Tracheal epithelial cell (primary cell): ENCODE measurements around the gene CCNL2. TPM values are rescaled to one million over a fixed set of nuclear protein-coding genes. Genes with fewer than 3 reads are reported as not detected.

Experiments used
- total RNA-seq: library from RNA; depleted of rRNA; stranded (reverse); fragments of >200 nt; gene quantifications from 2 replicates; pipeline ENCODE4 v1.2.1, GENCODE V29; 2014

Gene CCNL2
- 75.2 and 80.1 TPM in 2 replicates for total RNA-seq

GRCh38 chr1:1399187-1399871, at the start of gene CCNL2:
CCNL2 (minus strand) TSS chr1:1399335; CDS start chr1:1399306, 29 bp downstream.

DNA sequence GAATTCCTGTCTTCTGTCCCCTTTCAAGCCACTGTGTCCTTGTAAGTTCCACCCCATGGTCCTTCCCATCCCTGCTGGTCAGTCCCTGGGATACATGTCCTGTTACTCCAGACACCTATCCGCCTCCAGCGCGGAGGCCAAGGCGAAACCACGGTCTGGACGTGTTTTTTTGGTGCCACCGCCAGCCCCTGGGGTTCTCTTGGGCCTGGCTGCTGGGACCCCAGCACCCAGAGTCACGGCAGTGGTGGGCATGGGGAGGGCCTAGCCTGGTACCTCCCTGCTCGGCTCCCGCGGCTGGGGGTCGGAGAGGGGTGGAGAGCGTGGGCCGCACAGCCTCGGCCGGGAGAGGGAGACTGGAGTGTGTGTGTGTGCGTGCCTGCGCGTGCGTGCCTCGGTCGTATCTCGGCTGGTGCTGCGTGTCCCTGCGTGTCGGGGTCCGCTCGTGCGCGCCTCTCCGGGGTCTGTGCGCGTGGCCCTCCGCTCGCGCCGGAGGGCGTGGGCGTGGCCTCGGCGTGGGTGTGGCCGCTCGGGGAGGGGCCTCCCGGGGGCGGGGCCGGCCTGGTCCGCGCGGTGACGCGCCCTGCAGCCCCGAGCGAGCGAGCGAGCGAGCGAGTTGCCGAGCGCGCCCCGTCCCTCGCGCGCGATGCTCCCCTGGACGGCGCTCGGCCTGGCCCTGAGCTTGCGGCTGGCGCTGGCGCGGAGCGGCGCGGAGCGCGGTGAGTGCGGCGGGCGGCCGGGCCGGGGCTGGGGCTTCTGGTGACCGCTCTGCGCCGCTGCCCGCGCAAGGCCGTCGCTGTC, 36.2 kb upstream of the CCNL2 start, which contains the start of gene VWA1:
TSS of gene VWA1 (plus strand) at position 585 of the 798 bp plus-strand sequence. CDS start at position 644, 59 bp downstream.

GRCh38 chr1:1421147-1421906, 22.2 kb upstream of the CCNL2 start, which contains the start of gene ANKRD65:
ANKRD65 (minus strand) TSS chr1:1421276; CDS start chr1:1421005, 271 bp downstream.

DNA sequence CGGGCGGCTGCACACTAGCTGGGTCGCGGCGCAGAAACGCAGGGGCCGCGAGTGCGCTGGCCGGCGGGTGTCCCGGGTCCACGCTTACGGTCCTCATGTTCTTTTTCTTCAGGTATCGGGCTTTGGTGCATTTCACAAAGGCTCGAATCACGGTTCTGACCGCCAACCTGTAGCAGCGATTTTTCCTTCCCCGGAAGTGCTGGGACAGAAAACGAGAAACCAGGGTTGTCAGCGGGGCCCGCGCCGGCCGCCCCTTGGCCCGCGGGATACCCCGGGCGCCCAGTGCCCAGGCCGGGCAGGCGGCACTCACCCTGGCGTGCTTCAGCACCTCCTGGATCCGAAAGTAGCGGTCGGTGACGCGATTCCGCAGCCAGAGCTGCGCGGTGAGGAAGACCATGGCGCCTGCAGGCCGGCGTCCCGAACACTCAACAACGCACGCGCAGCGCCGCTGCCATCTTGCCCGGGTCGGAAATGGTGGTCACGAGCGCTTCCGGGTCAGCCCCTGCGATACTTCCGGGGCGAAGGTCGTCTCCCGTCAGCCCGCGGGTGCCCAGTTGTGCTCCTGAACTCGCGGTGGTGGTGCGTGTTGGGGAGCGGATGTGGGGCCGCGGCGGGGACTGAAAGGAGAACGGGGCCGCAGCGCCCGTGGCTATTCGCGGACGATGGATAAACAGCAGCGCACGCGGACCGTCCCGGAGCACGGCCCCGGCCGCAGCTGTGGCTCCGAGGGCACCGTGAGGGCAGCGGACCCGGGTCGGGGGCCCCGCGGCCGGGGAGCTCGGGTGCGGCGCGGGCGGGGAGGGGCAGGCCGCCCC, 7.9 kb upstream of the CCNL2 start, which contains the start of gene MRPL20:
TSS of gene MRPL20 (minus strand) at position 473 of the 815 bp plus-strand sequence. CDS start at position 397, 76 bp downstream.

DNA sequence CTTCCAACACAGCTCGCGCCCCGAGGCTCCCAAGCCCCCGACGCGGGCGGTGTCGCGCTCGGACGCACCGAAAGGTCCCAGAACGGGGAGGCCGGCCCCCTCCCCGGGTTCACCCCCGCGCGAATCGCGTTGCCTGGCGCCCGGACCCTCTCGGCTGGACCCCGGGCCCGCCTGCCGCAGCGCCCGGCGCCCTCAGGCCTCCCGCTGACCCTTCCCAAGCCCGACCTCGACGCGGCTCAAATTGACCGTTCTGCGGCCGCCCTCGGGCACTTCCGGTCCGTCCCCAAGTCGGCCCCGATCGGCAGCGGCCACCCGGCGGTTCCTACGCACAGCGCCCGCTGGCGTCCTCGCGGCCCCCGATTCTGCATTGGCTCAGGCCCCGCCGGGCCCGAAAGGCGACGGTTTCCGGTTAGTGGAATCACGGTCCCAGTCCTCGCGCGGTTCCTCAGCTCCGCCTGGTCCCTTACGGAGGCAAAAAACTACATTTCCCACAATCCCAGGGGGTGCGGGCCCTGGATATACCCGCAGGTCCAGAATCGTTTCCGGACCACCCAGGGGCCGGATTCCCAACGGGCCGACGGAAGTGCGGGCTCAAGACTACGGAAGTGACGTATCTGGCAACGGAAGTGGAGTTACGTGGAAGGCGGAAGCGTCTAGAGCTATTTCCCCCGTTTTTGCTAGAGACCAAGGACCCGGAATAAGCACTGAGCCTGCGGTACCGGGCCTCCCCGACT, 24.0 kb downstream of the CCNL2 start, which contains the start of gene AURKAIP1:
TSS of gene AURKAIP1 (minus strand) at position 279 of the 734 bp plus-strand sequence. CDS start 451 bp downstream, outside the sequence.

GRCh38 chr1:1358433-1359271, 40.5 kb downstream of the CCNL2 start, which contains the start of gene MXRA8:
MXRA8 (minus strand) TSS chr1:1358555; CDS start chr1:1358504, 51 bp downstream.

DNA sequence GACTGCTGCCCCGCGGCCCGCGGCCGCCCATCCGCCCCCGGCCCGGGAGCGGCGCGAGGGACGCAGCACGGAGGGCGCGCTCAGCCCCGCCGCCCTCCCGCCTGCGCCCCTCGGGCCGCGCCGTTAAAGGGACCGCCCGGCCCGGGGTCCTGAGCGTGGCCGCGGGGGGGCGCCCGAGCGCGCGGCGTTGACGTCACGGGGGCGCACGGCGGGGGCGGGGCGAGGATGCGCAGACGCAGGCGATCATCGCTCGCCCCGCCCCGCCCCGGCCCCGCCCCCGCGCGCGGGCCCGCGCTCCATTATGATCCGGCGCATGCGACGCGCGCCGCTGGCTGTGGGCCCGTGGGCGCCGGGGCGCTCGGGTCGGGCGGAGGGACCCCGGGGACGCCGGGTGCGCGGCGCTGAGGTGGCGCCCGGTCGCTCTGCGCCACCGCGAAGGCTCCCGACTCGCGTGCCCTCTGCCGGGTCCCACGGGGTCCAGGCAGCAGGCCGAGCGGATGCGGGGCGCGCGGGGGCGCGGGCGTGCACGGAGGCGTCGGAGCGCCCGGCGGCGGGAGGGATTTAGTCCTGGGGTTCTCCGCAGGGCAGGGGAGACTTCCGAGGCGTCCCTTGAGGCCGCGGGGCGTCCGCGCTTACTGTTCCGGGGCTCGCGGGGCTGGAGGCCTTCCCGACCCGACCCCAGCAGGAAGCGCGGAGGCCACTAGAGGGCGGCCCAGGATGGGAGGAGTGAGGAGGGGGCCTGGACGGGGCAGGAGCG, 49.7 kb downstream of the CCNL2 start, which contains the start of gene DVL1:
TSS of gene DVL1 (minus strand) at position 163 of the 757 bp plus-strand sequence. CDS start 353 bp downstream, outside the sequence.

Other genes starting within 250 kb of the CCNL2 start
- gene TTLL10, start 225.5 kb downstream of the CCNL2 start, total RNA-seq: not detected in 2 replicates
- 0.64 and 1.9 TPM in 2 replicates for gene TNFRSF18, start 192.7 kb downstream of the CCNL2 start, total RNA-seq
- gene TNFRSF4, start 185.2 kb downstream of the CCNL2 start, total RNA-seq: not detected in 2 replicates
- 73.1 and 76.6 TPM in 2 replicates for gene SDF4, start 167.3 kb downstream of the CCNL2 start, total RNA-seq
- 28.8 and 37.8 TPM in 2 replicates for gene B3GALT6, start 167.1 kb downstream of the CCNL2 start, total RNA-seq
- 1.9 and 2.4 TPM in 2 replicates for gene C1QTNF12, start 152.6 kb downstream of the CCNL2 start, total RNA-seq
- gene UBE2J2, start 125.5 kb downstream of the CCNL2 start, total RNA-seq: 45.2 and 48.0 TPM in 2 replicates
- gene SCNN1D, start 118.9 kb downstream of the CCNL2 start, total RNA-seq: 0.21 and 0.96 TPM in 2 replicates
- gene ACAP3, start 91.4 kb downstream of the CCNL2 start, total RNA-seq: 35.0 and 38.1 TPM in 2 replicates
- 25.1 and 36.7 TPM in 2 replicates for gene PUSL1, start 90.7 kb downstream of the CCNL2 start, total RNA-seq
- 53.9 and 67.0 TPM in 2 replicates for gene INTS11, start 74.7 kb downstream of the CCNL2 start, total RNA-seq
- gene CPTP, start 74.5 kb downstream of the CCNL2 start, total RNA-seq: 17.1 and 23.1 TPM in 2 replicates
- 0.21 TPM in 1 of 2 replicates, not detected in the other for gene TAS1R3, start 68.1 kb downstream of the CCNL2 start, total RNA-seq
- gene DVL1, start 49.9 kb downstream of the CCNL2 start, total RNA-seq: 262 and 265 TPM in 2 replicates
- 2.8 and 12.0 TPM in 2 replicates for gene MXRA8, start 40.8 kb downstream of the CCNL2 start, total RNA-seq
- 138 and 166 TPM in 2 replicates for gene AURKAIP1, start 24.1 kb downstream of the CCNL2 start, total RNA-seq
- 56.1 and 74.5 TPM in 2 replicates for gene MRPL20, start 8.0 kb upstream of the CCNL2 start, total RNA-seq
- 11.6 and 15.1 TPM in 2 replicates for gene ANKRD65, start 21.9 kb upstream of the CCNL2 start, total RNA-seq
- gene VWA1, start 36.4 kb upstream of the CCNL2 start, total RNA-seq: 13.0 and 14.1 TPM in 2 replicates
- not detected in 2 replicates for gene ATAD3C, start 50.4 kb upstream of the CCNL2 start, total RNA-seq
- gene ATAD3B, start 72.4 kb upstream of the CCNL2 start, total RNA-seq: 13.0 and 22.4 TPM in 2 replicates
- gene ATAD3A, start 112.8 kb upstream of the CCNL2 start, total RNA-seq: 25.2 and 41.0 TPM in 2 replicates
- not detected in 2 replicates for gene TMEM240, start 141.3 kb upstream of the CCNL2 start, total RNA-seq
- gene SSU72, start 175.5 kb upstream of the CCNL2 start, total RNA-seq: 90.4 and 95.9 TPM in 2 replicates
- 0.64 and 2.4 TPM in 2 replicates for gene FNDC10, start 200.8 kb upstream of the CCNL2 start, total RNA-seq
- gene MIB2, start 216.2 kb upstream of the CCNL2 start, total RNA-seq: 91.3 and 99.5 TPM in 2 replicates
- gene MMP23B, start 232.8 kb upstream of the CCNL2 start, total RNA-seq: 0.64 and 2.2 TPM in 2 replicates